IPS-18a (cell line): ENCODE data around the gene PPARD.

Source experiments
- H3K27ac ChIP-seq: one replicate; pipeline ENCODE4 v1.5.1; 2013; ENCODE audit warnings: low read length
- H3K27me3 ChIP-seq: one replicate; pipeline ENCODE4 v1.6.1; 2013; ENCODE audit warnings: mild to moderate bottlenecking, low read length; ENCODE audit not compliant: control insufficient read depth, insufficient read depth
- H3K36me3 ChIP-seq: one replicate; pipeline ENCODE4 v1.6.1; 2013; ENCODE audit warnings: low read depth, low read length; ENCODE audit not compliant: control insufficient read depth
- H3K4me1 ChIP-seq: one replicate; pipeline ENCODE4 v1.6.1; 2013; ENCODE audit warnings: low read depth, low read length; ENCODE audit not compliant: control insufficient read depth
- H3K4me3 ChIP-seq: one replicate; pipeline ENCODE4 v1.5.1; 2013; ENCODE audit warnings: low read length
- H3K9ac ChIP-seq: one replicate; pipeline ENCODE4 v1.6.1; 2013; ENCODE audit warnings: mild to moderate bottlenecking, low read length, moderate library complexity
- H3K9me3 ChIP-seq: one replicate; pipeline ENCODE4 v1.6.1; 2013; ENCODE audit warnings: low read depth, low read length; ENCODE audit not compliant: control insufficient read depth

The PPARD gene

GRCh38 chr6:35441205-35441604 is 98.8 kb downstream of the PPARD start:
- Histone ChIP-seq H3K9me3 (no peaks in the 10 kb centered on the region), H3K4me1 (no peaks in the 10 kb centered on the region), H3K27ac (no peak overlapping the region), H3K36me3 (no peaks in the 10 kb centered on the region), H3K27me3 (no peaks in the 10 kb centered on the region), H3K9ac (no peak overlapping the region), H3K4me3 (no peak overlapping the region)

GRCh38 chr6:35441642-35442041 is 99.3 kb downstream of the PPARD start:
- no peak overlapping the region for H3K9ac ChIP-seq
- H3K4me3 ChIP-seq = no peak overlapping the region
- H3K36me3 ChIP-seq = no peaks in the 10 kb centered on the region
- H3K9me3 ChIP-seq = no peaks in the 10 kb centered on the region
- no peak overlapping the region for H3K27ac ChIP-seq
- H3K4me1 ChIP-seq = no peaks in the 10 kb centered on the region
- no peaks in the 10 kb centered on the region for H3K27me3 ChIP-seq

GRCh38 chr6:35442693-35443092 is 100.3 kb downstream of the PPARD start:
- Histone ChIP-seq H3K9me3 (no peaks in the 10 kb centered on the region), H3K36me3 (no peaks in the 10 kb centered on the region), H3K27me3 (no peaks in the 10 kb centered on the region), H3K27ac (no peak overlapping the region), H3K9ac (no peak overlapping the region), H3K4me3 (no peak overlapping the region), H3K4me1 (no peaks in the 10 kb centered on the region)

GRCh38 chr6:35443341-35444030 is 101.1 kb downstream of the PPARD start:
- H3K36me3 ChIP-seq = no peaks in the 10 kb centered on the region
- H3K4me1 ChIP-seq = no peaks in the 10 kb centered on the region
- H3K27me3 ChIP-seq = no peaks in the 10 kb centered on the region
- H3K4me3 ChIP-seq = no peak overlapping the region
- no peaks in the 10 kb centered on the region for H3K9me3 ChIP-seq
- no peak overlapping the region for H3K9ac ChIP-seq
- no peak overlapping the region for H3K27ac ChIP-seq

GRCh38 chr6:35445691-35446090 is 103.3 kb downstream of the PPARD start:
- no peaks in the 10 kb centered on the region for H3K36me3 ChIP-seq
- no peak overlapping the region for H3K27ac ChIP-seq

GRCh38 chr6:35448191-35448590 is 105.8 kb downstream of the PPARD start:
- peaks cover 14% of the 10 kb centered on the region for H3K27me3 ChIP-seq
- H3K9me3 ChIP-seq = no peaks in the 10 kb centered on the region
- H3K27ac ChIP-seq = no peak overlapping the region
- H3K36me3 ChIP-seq = no peaks in the 10 kb centered on the region
- H3K4me3 ChIP-seq = no peak overlapping the region
- H3K9ac ChIP-seq = no peak overlapping the region
- peaks cover 9% of the 10 kb centered on the region for H3K4me1 ChIP-seq

More at GRCh38 chr6:35445691-35446090, 103.3 kb downstream of the PPARD start:
- Histone ChIP-seq H3K9me3 (no peaks in the 10 kb centered on the region), H3K4me3 (no peak overlapping the region), H3K9ac (no peak overlapping the region), H3K27me3 (peaks cover 8% of the 10 kb centered on the region), H3K4me1 (no peaks in the 10 kb centered on the region)

- peaks cover 22% of the 10 kb centered on the region for H3K27me3 ChIP-seq
- H3K4me3 ChIP-seq = no peak overlapping the region
- H3K36me3 ChIP-seq = no peaks in the 10 kb centered on the region
- peaks cover 16% of the 10 kb centered on the region for H3K4me1 ChIP-seq
- H3K9me3 ChIP-seq = no peaks in the 10 kb centered on the region
- H3K9ac ChIP-seq = no peak overlapping the region
- H3K27ac ChIP-seq = no peak overlapping the region
These were observed 107.0 kb downstream of the PPARD start for GRCh38 chr6:35449287-35449881.

DNA sequence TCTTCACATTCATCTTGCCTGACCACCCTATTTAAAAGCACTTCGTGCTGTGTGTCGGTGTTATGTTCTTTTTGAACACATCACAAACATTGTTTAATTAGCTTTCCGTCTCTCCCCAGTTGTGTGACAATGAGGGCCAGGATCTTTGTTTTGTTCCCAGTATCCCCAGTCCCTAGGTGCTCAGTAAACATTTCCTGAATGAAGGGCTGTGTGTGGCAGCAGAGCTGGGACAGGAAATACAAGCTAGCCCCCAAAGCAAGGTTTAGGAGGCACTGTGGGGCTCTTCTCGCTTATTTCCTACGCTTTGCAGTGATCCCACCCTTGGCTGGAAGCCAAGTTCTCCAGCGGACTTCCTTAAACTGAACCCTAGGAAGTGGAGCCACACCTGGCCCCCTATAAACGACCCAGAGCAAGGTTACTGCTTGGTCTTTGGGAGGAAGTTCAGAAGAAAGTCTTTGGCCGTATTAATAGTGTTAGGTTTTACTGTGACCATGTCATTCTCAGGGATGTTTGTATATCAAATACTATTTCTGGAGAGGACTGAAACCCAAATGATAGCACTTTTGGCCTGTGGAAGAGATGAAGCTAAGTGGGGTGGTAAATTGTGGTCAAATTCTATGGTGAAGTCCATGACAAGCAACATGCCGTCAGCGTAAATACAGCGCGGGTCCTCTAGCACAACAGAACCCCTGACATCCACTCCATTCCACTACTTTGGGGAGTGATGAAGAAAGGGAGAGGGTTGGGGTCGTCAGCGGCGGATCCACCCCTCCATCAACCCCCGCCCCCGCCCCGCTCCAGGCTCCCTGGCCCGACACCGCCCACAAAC is 109.2 kb downstream of the PPARD start:
- Histone ChIP-seq H3K9ac (no peak overlapping the region), H3K9me3 (no peaks in the 10 kb centered on the region), H3K27me3 (peaks cover 22% of the 10 kb centered on the region), H3K4me1 (peaks cover 22% of the 10 kb centered on the region), H3K36me3 (peaks cover 3% of the 10 kb centered on the region), H3K27ac (no peak overlapping the region), H3K4me3 (peak overlapping the region; percentile 51)

DNA sequence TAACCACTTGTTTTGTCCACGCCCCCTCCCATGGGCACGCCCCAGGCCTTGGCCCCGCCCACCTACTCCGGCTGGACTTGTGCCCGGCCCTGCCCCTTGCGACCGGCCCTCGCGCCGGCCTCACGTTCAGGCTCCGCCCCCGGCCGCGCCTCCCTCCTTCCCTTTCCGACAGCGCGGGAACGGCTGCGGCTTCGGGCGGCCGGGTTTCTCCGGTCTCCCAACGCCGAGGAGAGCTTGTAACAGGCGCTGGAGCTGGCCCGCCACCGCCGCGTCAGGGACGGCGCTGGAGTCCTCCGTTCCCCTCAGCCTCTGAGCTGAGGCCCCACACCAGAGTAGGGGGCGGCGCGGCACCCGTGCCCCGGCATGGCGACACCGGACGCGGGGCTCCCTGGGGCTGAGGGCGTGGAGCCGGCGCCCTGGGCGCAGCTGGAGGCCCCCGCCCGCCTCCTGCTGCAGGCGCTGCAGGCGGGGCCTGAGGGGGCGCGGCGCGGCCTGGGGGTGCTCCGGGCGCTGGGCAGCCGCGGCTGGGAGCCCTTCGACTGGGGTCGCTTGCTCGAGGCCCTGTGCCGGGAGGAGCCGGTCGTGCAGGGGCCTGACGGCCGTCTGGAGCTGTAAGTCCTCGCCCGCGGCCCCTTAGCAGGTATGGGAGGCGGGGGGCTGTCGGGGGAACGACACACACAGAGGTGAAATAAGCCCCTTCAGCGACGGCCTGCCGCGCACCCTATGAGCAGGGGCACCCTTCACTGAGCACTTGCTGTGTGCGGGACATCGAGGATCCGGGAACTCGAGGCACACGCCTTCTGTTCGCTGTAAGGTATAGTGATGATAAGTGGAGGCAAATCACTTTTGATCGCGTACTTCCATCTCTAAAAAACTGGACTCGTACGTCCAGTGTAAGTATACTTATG is 110.1 kb downstream of the PPARD start, which contains the start of gene FANCE:
Gene FANCE (plus strand): TSS at position 156 of the 908 bp plus-strand sequence. CDS start 208 bp downstream, at position 364.
- Histone ChIP-seq H3K4me3 (peak within 1 kb of the TSS; percentile 57), H3K36me3 (peaks cover 3% of the 10 kb centered on the region), H3K9ac (peak within 1 kb of the TSS; percentile 27), H3K27ac (no peak within 1 kb of the TSS), H3K4me1 (peaks cover 22% of the 10 kb centered on the region), H3K27me3 (peaks cover 22% of the 10 kb centered on the region), H3K9me3 (no peaks in the 10 kb centered on the region)

GRCh38 chr6:35453236-35453635 is 110.9 kb downstream of the PPARD start:
- Histone ChIP-seq H3K9ac (peak overlapping the region; percentile 27), H3K9me3 (no peaks in the 10 kb centered on the region), H3K4me3 (peak overlapping the region; percentile 57), H3K27ac (no peak overlapping the region), H3K27me3 (peaks cover 22% of the 10 kb centered on the region), H3K36me3 (peaks cover 7% of the 10 kb centered on the region), H3K4me1 (peaks cover 22% of the 10 kb centered on the region)
